Natural killer cell (primary cell): ENCODE data around the gene TWSG1. TPM values are rescaled to one million over a fixed set of nuclear protein-coding genes. Genes with fewer than 3 reads are reported as not detected.

Experiments used
- ATAC-seq, 3 donors: fragments of 150-1000 bp in 2 of 3; fragments of 200-7000 bp in 1 of 3; cut with Tn5 transposase; 1 replicate in 1 of 3; 2 replicates in 2 of 3; pipeline ENCODE4 v1.10.0; 2021; ENCODE audit warnings: mild to moderate bottlenecking in 2 of 3, moderate library complexity in 2 of 3
- DNase-seq, 2 donors: peaks; one replicate each; pipeline versions ENCODE4 v3.0.0 to v3.0.0-alpha.2; 2013 to 2021; ENCODE audit warnings: mixed read lengths in 1 of 2
- H3K27ac ChIP-seq: one replicate; pipeline ENCODE4 v1.5.1; 2013; ENCODE audit warnings: mild to moderate bottlenecking, low read length
- H3K27me3 ChIP-seq: one replicate; pipeline ENCODE4 v1.6.1; 2013; ENCODE audit warnings: low read length; ENCODE audit not compliant: control insufficient read depth, insufficient read depth
- H3K36me3 ChIP-seq: one replicate; pipeline ENCODE4 v1.6.1; 2013; ENCODE audit warnings: low read length; ENCODE audit not compliant: control insufficient read depth, insufficient read depth
- H3K4me1 ChIP-seq: one replicate; pipeline ENCODE4 v1.6.1; 2013; ENCODE audit warnings: low read length; ENCODE audit not compliant: control insufficient read depth, insufficient read depth
- H3K4me3 ChIP-seq: one replicate; pipeline ENCODE4 v1.5.1; 2013; ENCODE audit warnings: low read length
- H3K9me3 ChIP-seq: one replicate; pipeline ENCODE4 v1.6.1; 2013; ENCODE audit warnings: low read length; ENCODE audit not compliant: control insufficient read depth, insufficient read depth
- H3K27ac Mint-ChIP-seq, 2 donors: one replicate each; pipeline ENCODE4 v1.8.0; 2022; ENCODE audit warnings: mild to moderate bottlenecking in 2 of 2, mixed read lengths in 2 of 2, moderate library complexity in 1 of 2
- H3K27me3 Mint-ChIP-seq, 2 donors: one replicate each; pipeline ENCODE4 v1.8.0; 2022; ENCODE audit warnings: low read depth in 2 of 2, mixed read lengths in 2 of 2
- H3K36me3 Mint-ChIP-seq: one replicate; pipeline ENCODE4 v1.8.0; 2022; ENCODE audit warnings: mixed read lengths
- H3K4me1 Mint-ChIP-seq, 2 donors: one replicate each; pipeline ENCODE4 v1.8.0; 2022; ENCODE audit warnings: mixed read lengths in 2 of 2
- H3K4me3 Mint-ChIP-seq: one replicate; pipeline ENCODE4 v1.8.0; 2022; ENCODE audit warnings: mild to moderate bottlenecking, moderate library complexity, mixed read lengths
- H3K9me3 Mint-ChIP-seq, 2 donors: one replicate each; pipeline ENCODE4 v1.8.0; 2022; ENCODE audit warnings: mixed read lengths in 2 of 2
- WGBS: methylation state at CpG from one replicate; pipeline ENCODE4 v1.1.7; 2013; ENCODE audit warnings: missing lambda C conversion rate; ENCODE audit not compliant: insufficient coverage; 5-methylcytosine and 5-hydroxymethylcytosine counted together
- intact Hi-C: fragments of 100-400 bp; cut with micrococcal nuclease; formaldehyde crosslinking; loops from one replicate; pipeline ENCODE4 v1.14.2; 2022
- total RNA-seq, 4 donors: library from RNA; stranded (reverse); fragments of 120-200 nt in 1 of 4; gene quantifications; one replicate each; pipeline versions ENCODE4 v1.2.3 to v1.2.4, GENCODE V29; 2013 to 2022
- TF ChIP-seq, protein P1 (sequence below): fragments of 200-600 bp; IDR thresholded peaks from one replicate; pipeline ENCODE4 v1.8.0; 2022; ENCODE audit warnings: antibody characterized with exemption

TWSG1 gene
- total RNA-seq, 3 donors from 2014 or later (not counting 1 experiment from before 2014, with no cell fraction given) = 3.4 to 7.3 (median 5.6) TPM

DNA sequence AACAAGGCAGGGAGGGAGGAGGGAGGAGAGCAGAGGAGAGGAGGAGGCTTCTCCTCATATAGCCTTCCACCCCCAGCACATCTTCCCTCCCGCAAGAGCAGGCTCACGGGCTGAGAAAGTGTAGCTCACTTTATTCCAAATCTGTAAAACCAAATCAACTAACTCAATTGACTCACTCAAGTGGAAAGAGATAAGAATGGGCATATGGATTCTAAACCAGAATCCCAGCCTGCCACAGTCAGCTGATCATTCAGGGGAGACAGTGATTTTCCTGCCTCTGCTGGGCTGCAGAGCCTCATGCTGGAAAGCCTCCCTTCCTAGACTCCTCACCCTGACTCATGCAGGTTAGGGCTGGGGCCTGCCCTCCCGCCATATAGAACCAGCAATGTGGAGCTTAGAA is 4.2 kb upstream of the TWSG1 start:
- peaks cover 11% of the 10 kb centered on the region in 2 donors for H3K4me1 Mint-ChIP-seq

DNA sequence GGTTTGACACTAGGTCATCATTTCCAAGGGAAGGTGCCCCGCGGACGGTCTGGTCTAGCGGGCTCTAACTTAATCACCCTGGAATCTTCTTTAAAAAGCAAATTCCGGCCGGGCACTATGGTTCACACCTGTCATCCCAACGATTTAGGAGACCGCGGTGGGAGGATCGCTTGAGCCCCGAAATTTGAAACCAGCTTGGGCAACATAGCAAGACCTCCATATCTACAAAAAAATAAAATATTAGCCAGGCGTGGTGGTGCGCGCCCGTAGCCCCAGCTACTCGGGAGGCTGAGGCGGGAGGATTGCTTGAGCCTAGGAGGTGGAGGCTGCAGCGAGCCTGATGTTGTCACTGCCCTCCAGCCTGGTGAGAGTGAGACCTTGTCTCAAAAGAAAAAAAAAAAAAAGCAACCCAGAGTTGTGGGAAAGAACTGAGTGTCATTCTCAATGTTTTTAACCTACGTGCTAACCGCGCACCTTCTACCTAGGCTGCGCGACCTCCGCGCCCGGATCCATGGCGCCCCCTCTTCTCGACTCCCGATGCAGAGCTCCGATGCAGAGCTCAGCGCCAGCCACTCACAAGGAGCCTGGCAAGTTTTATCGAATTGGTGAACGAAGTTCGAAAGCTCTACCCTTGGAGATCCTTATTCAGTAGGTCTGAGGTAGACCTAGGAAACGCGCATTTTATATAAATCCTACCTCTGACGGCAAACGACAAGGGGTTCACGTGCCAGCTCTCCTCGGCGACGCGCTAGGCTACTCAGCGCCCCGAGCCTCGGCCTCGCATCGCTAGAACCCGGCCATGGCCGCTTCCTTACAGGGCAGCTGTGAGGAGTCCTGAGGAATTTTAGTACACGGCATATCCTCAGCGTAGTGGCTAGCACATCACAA is 888 bp upstream of the TWSG1 start:
- no peaks in the 10 kb centered on the region for H3K27me3 ChIP-seq
- peak overlapping the region; percentile 44 for H3K4me3 ChIP-seq
- H3K4me3 Mint-ChIP-seq = peak overlapping the region; percentile 95
- H3K9me3 ChIP-seq = no peaks in the 10 kb centered on the region
- H3K4me1 Mint-ChIP-seq = peaks cover 14 to 16% of the 10 kb centered on the region in 2 donors
- no peaks in the 10 kb centered on the region for H3K36me3 ChIP-seq
- TF ChIP-seq, protein P1, sequence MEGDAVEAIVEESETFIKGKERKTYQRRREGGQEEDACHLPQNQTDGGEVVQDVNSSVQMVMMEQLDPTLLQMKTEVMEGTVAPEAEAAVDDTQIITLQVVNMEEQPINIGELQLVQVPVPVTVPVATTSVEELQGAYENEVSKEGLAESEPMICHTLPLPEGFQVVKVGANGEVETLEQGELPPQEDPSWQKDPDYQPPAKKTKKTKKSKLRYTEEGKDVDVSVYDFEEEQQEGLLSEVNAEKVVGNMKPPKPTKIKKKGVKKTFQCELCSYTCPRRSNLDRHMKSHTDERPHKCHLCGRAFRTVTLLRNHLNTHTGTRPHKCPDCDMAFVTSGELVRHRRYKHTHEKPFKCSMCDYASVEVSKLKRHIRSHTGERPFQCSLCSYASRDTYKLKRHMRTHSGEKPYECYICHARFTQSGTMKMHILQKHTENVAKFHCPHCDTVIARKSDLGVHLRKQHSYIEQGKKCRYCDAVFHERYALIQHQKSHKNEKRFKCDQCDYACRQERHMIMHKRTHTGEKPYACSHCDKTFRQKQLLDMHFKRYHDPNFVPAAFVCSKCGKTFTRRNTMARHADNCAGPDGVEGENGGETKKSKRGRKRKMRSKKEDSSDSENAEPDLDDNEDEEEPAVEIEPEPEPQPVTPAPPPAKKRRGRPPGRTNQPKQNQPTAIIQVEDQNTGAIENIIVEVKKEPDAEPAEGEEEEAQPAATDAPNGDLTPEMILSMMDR = no peak
- peaks cover 9% of the 10 kb centered on the region for H3K4me1 ChIP-seq
- peak overlapping the region; percentile 82 to 87 for H3K27ac Mint-ChIP-seq
- no peaks in the 10 kb centered on the region for H3K36me3 Mint-ChIP-seq
- peak; percentile 25 to 33 (median 28) for ATAC-seq
- intact Hi-C loops = loop anchor here (1.0 to 10.0 kb wide), 6 partner anchors 142 to 629 kb away; partner anchors contain the start of genes ANKRD12, MTCL1, NDUFV2 and RALBP1
- no peaks in the 10 kb centered on the region for H3K9me3 Mint-ChIP-seq
- peak; percentile 6 to 34 for DNase-seq
- 34% methylated on average over 52 of the region's 52 CpGs for WGBS
- H3K27me3 Mint-ChIP-seq = peaks cover 9 to 15% of the 10 kb centered on the region in 2 donors
- H3K27ac ChIP-seq = peak overlapping the region; percentile 54

More for the DNA sequence above, 4.2 kb upstream of the TWSG1 start:
- TF ChIP-seq, protein P1 = no peak
- H3K4me3 Mint-ChIP-seq = no peak overlapping the region
- no peak overlapping the region for H3K27ac ChIP-seq
- peaks cover 17 to 34% of the 10 kb centered on the region in 2 donors for H3K27me3 Mint-ChIP-seq
- H3K27ac Mint-ChIP-seq = no peak overlapping the region
- no peaks in the 10 kb centered on the region for H3K9me3 Mint-ChIP-seq
- no peak for ATAC-seq
- H3K36me3 Mint-ChIP-seq = no peaks in the 10 kb centered on the region
- WGBS = 100% methylated on average over 1 of the region's 3 CpGs
- peaks cover 9% of the 10 kb centered on the region for H3K4me1 ChIP-seq
- no peaks in the 10 kb centered on the region for H3K9me3 ChIP-seq
- no peak for DNase-seq
- no peaks in the 10 kb centered on the region for H3K27me3 ChIP-seq
- no peak overlapping the region for H3K4me3 ChIP-seq
- H3K36me3 ChIP-seq = no peaks in the 10 kb centered on the region
- intact Hi-C loops = loop anchor here (10.0 kb wide), 2 partner anchors 584 to 626 kb away; partner anchors contain the start of genes MTCL1 and VAPA

DNA sequence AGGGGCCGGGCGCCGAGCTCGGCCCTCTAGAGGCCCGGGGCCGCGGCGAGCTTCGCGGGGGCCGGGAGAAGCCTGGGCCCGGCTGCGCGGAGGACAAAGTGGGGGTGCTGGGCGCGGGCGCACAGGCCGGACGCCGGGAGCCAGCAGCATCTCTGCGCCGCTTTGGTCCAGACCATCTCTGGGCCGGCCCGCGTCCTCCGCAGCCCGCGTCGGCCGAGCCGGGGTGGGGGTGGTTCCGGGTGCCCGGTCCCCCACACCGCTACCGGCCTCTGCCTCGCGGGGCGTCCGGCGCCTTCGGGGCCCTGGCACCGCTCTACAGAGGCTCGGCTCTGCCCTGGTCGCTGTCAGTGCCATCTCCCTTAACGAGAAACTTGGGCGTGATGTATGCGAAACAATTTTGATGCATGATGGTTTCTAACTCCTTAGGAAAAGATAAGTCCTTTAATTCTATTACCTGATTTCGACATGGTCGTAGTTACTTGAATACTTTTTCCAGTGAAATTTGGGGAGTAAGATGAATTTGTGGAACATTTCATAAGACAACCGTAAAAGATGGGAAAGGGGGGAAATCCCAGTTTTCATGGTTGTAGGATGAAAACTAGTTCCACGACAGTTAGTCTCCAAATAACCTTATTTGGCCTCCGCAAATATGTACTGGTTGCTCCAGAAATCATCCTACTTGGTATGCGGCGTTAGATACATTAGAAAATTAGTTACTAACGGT is 562 bp downstream of the TWSG1 start:
- H3K4me3 Mint-ChIP-seq = peak overlapping the region; percentile 95
- intact Hi-C loops = loop anchor here (1.0 to 10.0 kb wide), 6 partner anchors 140 to 630 kb away; partner anchors contain the start of genes ANKRD12, MTCL1, NDUFV2 and RALBP1
- H3K4me1 ChIP-seq = peaks cover 9% of the 10 kb centered on the region
- WGBS = 7% methylated on average over 55 of the region's 55 CpGs
- peak overlapping the region; percentile 34 to 87 for H3K27ac Mint-ChIP-seq
- H3K27ac ChIP-seq = no peak overlapping the region
- no peaks in the 10 kb centered on the region for H3K9me3 ChIP-seq
- no peaks in the 10 kb centered on the region for H3K36me3 Mint-ChIP-seq
- H3K27me3 ChIP-seq = no peaks in the 10 kb centered on the region
- H3K4me3 ChIP-seq = peak overlapping the region; percentile 41
- ATAC-seq (peak; percentile 37 to 57 (median 41)), DNase-seq (peak; percentile 48 to 59)
- peaks cover 14 to 16% of the 10 kb centered on the region in 2 donors for H3K4me1 Mint-ChIP-seq
- TF ChIP-seq, protein P1 = no peak
- no peaks in the 10 kb centered on the region for H3K9me3 Mint-ChIP-seq
- no peaks in the 10 kb centered on the region for H3K36me3 ChIP-seq
- H3K27me3 Mint-ChIP-seq = peaks cover 6 to 11% of the 10 kb centered on the region in 2 donors
